Embryonic facial prominence (tissue), 1 donor: Measurements from ENCODE around the gene ADGRE1.

Source experiments
- DNase-seq: peaks from one replicate; pipeline ENCODE4 v3.0.0-alpha.2; 2016; ENCODE audit errors: extremely low spot score

Gene ADGRE1

GRCh38 chr19:6877766-6878165, 9.6 kb upstream of the ADGRE1 start:
- DNase-seq: no peak

GRCh38 chr19:6886277-6886897, 992 bp upstream of the ADGRE1 start:
- no peak for DNase-seq

GRCh38 chr19:6888967-6889366, 1.6 kb downstream of the ADGRE1 start:
- DNase-seq: no peak

GRCh38 chr19:6890401-6890913, 3.1 kb downstream of the ADGRE1 start:
- DNase-seq: no peak

GRCh38 chr19:6890938-6891337, 3.6 kb downstream of the ADGRE1 start:
- DNase-seq: no peak

GRCh38 chr19:6891761-6892385, 4.5 kb downstream of the ADGRE1 start:
- DNase-seq: no peak

- DNase-seq: no peak
Observed at GRCh38 chr19:6894313-6894712, 6.9 kb downstream of the ADGRE1 start.

- DNase-seq: no peak
Observed at GRCh38 chr19:6903446-6903845, 16.1 kb downstream of the ADGRE1 start.

GRCh38 chr19:6906559-6907060, 19.2 kb downstream of the ADGRE1 start:
- DNase-seq: no peak

- DNase-seq: no peak
Observed at GRCh38 chr19:6911523-6911922, 24.1 kb downstream of the ADGRE1 start.

GRCh38 chr19:6914321-6914720, 26.9 kb downstream of the ADGRE1 start:
- DNase-seq: no peak

GRCh38 chr19:6916952-6917351, 29.6 kb downstream of the ADGRE1 start:
- no peak for DNase-seq

GRCh38 chr19:6925386-6925785, 38.0 kb downstream of the ADGRE1 start:
- DNase-seq: no peak

GRCh38 chr19:6925801-6926751, 38.7 kb downstream of the ADGRE1 start:
- no peak for DNase-seq

GRCh38 chr19:6930190-6930589, 42.8 kb downstream of the ADGRE1 start:
- DNase-seq: no peak

- DNase-seq: no peak
Observed at GRCh38 chr19:6935069-6935468, 47.7 kb downstream of the ADGRE1 start.

- DNase-seq: no peak
Observed at GRCh38 chr19:6935618-6936017, 48.2 kb downstream of the ADGRE1 start.

- DNase-seq: no peak
Observed at GRCh38 chr19:6945733-6946132, 58.4 kb downstream of the ADGRE1 start.

- no peak for DNase-seq
Observed at GRCh38 chr19:6947745-6948144, 60.4 kb downstream of the ADGRE1 start.

GRCh38 chr19:6948884-6949283, 61.5 kb downstream of the ADGRE1 start:
- no peak for DNase-seq

GRCh38 chr19:6952956-6953355, 65.6 kb downstream of the ADGRE1 start:
- no peak for DNase-seq

GRCh38 chr19:6955082-6955481, 67.7 kb downstream of the ADGRE1 start:
- DNase-seq: no peak
